Measurements from ENCODE around the gene CDHR4.
"Not testable (repeated sequence)": the region's sequence is repeated elsewhere in the genome, so short reads cannot be mapped to it uniquely, and the experiment has no call there.

Gene CDHR4, protein sequence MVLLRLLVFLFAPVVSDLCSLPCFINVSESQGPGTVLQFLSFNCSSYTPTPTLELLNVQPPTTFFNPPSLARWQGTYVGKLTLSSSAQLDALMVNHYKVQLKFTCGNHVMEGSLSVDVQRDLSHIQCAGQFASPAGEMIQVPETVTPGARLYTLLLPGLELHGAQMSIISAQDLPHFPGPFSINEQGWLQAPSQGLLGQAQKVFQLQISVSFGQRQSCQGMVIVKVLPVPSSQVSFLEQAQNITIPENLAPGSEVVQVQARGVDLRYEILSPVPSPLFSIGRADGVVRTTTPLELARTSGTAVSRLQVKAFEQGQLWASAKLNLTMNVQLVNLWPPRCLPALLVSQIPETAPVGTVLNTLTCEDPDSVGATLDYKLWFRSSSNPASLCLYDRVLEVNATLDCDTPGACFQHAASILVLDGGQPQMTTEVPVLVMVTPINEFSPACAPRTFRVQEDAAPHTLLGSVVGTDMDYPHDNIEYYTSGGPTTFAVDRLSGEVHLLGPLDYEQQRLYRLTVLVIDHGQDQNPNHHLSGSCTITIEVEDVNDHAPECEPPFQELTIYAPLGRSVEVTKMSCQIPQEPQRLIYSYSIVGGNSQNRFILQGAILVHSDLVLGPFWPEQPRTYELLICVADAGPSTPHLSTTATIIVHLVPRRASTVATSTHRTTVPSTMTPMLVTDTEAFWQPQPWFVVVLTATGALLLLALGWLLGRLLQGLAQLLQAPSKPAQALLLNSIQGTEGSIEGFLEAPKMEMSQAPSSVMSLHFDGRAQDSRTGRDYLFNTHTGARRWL

DNA sequence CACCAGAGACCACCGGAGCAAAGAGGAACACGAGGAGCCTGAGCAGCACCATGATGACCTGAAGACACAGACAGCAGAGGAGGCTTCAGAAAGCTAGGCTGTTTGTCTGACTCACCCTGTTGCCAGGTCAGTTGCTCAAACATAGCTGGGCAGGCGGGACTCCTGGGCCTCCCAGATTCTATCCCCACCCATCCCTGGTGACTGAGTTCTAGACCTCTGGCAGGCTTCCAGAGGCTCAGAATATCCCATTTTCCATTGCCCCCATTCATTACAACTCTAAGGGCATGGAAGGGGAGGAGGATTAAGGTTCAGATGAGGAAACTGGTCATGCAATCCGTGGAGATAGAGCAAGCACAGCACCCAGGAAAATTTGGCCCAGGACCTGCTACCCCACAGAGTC lies at the start of gene CDHR4:
TSS of gene CDHR4 (minus strand) at position 113 of the 400 bp plus-strand sequence. CDS start at position 52, 61 bp downstream.
- DNase-seq = no peak

DNA sequence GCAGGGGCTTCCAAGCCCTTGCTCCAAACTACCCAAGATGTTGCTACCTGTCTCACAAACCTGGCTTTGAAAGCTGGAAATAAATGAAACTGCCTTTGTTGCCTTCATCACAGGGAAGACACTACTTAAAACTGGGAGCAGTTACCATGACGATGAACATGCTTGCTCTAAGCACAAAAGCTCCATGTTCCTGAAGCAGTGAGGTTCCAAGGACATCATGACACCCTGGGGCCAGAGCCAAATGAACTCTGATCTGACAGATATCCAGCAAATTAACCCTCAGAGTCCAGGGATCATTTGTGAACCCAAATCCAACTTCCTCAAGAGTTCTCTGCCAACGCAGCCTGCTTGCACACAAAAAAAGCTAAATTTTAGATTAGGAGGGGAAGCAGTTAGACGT lies 46.0 kb upstream of the CDHR4 start:
- DNase-seq = no peak

- DNase-seq = no peak
These were observed 45.0 kb upstream of the CDHR4 start for GRCh38 chr3:49844464-49845183.

GRCh38 chr3:49842843-49843517 lies 43.3 kb upstream of the CDHR4 start:
- DNase-seq = no peak

GRCh38 chr3:49841806-49842205 lies 42.1 kb upstream of the CDHR4 start:
- no peak for DNase-seq

DNA sequence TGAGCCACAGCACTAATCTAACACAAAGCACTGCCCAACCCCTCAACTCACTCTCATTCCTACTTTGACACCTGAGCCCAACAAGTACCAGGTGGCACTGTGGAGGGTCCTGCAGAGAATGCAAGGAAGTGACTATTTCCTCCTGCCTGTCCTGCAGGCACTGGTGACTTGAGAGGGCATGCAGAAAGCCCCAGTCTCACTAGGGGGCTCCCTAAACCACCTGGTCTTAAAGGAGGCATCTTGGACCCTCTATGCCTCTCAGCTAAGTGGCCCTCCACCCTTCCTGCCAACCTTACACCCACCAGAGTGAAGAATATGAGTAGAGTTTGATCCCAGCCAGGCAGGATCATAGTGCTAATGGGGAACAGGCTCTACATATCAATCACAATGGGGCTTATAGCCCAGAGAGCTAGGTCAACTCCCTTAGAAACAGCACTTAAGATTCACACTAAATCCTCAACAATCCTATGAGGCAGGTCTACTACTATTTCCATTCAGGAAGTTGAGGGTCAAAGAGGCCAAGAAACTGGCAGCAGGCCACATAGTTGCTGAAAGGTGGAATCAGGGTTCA lies 41.5 kb upstream of the CDHR4 start:
- DNase-seq = peak in 1 of 2 donors; percentile 7

GRCh38 chr3:49840388-49840787 lies 40.7 kb upstream of the CDHR4 start:
- DNase-seq = no peak

GRCh38 chr3:49839193-49839809 lies 39.6 kb upstream of the CDHR4 start:
- DNase-seq = peak; percentile 82 to 85

DNA sequence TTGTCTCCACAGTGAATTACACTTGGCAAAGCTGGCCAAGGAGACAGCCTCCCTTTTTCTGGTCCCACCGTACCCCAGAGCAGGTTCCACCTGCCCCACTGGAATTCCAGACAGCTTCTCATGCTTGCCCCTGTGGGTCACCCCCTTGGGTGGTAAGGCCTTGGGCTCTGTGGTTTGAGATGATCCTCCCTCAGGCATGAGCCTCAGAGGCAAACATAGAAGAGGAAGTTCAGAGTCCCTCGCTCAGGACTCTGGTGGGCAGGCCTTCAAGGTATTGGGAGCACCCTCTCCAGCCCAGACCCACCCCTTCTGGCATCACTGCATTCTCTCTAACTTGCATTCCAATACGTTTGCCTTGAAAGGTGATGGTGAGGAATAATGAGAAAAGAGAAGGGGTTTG lies 31.7 kb upstream of the CDHR4 start:
- DNase-seq = no peak

- no peak for DNase-seq
These were observed 26.3 kb upstream of the CDHR4 start for GRCh38 chr3:49826016-49826415.

DNA sequence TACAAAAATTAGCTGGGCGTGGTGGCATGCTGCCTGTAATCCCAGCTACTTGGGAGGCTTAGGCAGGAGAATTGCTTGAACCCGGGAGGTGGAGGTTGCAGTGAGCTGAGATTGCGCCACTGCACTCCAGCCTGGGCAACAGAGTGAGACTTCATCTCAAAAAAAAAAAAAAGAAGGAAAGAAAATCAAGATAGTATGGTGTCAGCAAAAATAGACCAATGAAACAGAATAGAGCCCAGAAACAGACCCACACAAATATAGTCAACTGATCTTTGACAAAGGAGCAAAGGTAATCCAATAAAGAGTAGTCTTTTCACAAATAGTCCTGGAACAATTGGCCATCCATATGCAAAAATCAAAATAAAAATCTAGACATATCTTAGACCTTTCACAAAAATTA lies 23.5 kb upstream of the CDHR4 start:
- not testable (repeated sequence) for DNase-seq

- peak; percentile 43 to 51 for DNase-seq
These were observed 14.0 kb upstream of the CDHR4 start, which contains the start of gene UBA7 for GRCh38 chr3:49813497-49814174. UBA7 (minus strand) TSS chr3:49813953; CDS start chr3:49813787, 166 bp downstream.

GRCh38 chr3:49812916-49813496 lies 13.3 kb upstream of the CDHR4 start:
- no peak for DNase-seq

DNA sequence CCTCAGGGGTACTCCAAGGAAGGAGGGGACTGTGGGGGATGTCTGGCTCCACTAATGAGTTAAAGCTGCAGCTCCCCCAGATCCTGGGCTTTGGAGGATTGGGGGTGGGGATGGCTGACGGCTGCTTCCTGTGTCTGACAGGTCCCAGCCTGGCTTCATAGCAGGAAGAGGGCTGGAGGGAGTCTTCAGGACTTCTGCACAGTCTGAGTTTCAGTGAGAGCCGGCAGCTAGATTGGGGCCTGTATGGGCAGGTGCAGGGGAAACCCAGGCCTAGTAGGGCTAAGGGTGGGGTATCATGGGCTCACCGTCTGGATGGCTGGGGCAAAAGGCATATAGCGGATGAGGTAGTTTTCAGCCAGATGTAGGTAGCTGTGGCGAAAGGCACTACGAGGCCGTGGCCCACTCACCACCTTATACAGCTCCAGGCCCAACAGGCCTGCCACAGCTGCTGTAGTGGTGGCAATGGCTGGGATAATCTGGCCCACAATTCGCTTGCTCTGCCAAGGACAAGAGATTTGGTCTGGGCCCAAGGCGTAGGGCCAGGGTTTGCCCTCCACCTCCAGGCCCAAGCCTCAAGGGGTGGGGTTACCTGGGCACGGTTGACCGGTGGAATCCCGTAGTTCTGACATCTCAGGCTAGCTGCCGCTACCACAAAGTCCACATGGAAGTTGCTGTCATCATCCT lies 7.9 kb upstream of the CDHR4 start:
- peak in 1 of 2 donors; percentile 12 for DNase-seq

- DNase-seq = no peak
These were observed 7.2 kb upstream of the CDHR4 start for GRCh38 chr3:49806850-49807249.

DNA sequence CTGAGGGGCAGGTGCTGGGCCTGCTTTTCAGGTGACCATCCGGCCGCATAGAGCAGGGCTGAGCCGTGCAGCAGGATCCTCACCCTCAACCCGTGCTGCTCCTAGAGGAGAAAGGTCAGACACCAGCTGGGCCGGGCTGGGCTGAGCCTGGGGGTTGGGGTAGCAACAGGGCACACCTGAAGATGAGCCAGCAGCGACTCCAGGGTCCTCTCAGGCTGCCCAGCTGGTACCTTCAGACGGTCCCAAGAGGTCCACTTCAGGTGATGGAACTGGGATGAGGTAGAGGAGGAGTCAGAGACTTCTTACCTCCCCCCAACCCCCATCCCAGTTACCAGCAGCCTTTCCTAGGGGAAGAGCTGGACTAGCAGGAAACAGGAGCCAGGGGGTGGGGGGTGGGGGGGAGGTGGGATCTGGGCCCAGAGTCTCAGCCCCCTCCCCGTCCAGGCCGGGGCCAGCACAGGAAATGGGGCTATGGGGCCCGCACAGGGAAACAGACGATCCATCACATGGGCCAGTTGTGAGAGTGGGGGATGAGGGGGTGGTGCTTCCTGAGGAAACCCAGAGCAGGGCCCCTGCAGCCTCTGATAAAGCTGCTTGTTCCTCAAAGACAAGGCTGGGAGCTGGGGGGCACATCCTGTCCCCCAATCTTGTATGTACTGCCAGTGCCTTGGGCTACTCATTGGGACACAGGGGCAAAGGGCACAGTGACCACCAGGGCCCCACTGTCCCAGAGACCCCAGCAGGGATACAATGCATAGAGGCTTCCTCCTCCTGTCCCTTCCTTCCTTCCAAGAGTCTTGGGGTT lies 6.4 kb upstream of the CDHR4 start:
- peak in 1 of 2 donors; percentile 42 for DNase-seq

GRCh38 chr3:49805367-49805782 lies 5.7 kb upstream of the CDHR4 start:
- DNase-seq = peak in 1 of 2 donors; percentile 62

DNA sequence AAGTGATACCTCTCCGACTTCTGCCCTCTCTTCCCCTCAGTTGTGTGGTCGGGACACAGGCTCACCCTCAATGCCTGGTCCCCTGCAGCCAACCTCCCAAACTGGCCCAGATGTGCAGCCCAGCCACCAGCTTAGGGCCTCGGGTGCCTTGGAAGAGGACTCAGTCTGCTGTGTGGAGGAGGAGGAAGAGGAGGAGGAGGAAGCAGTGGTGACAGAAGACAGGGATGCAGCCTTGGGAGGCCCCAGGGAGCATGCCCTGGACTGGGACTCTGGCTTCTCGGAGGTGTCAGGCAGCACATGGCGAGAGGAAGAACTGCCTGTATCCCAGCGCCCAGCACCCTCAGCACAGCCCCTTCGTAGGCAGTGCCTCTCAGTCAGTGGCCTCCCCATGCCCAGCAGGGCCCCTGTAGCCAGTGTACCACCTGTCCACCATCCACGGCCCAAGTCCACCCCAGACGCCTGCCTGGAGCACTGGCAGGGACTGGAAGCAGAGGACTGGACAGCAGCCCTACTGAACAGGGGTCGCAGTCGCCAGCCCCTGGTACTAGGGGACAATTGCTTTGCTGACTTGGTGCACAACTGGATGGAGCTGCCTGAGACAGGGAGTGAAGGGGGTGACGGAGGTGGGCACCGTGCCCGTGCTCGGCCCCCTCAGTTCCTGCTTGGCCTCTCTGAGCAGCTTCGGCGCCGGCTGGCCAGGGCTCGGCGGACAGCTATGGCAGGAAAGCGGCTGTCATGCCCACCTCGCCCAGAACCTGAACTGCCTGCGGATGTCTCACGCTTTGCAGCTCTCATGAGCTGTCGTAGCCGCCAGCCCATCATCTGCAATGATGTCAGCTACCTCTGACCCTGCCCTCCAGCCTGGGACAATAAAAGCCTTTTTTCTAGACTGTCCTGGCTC lies 4.7 kb upstream of the CDHR4 start:
- peak in 1 of 2 donors; percentile 11 for DNase-seq

All from CD4-positive, alpha-beta T cell treated with Interleukin-1 beta for 1 hour (primary cell).